Effector memory CD4-positive, alpha-beta T cell (primary cell): ENCODE results near the gene TNN.

Experiments used
- DNase-seq, 3 donors: peaks; one replicate each; pipeline ENCODE4 v3.0.0-alpha.2; 2020
- H3K27ac ChIP-seq: 2 replicates; pipeline ENCODE4 v1.7.0; 2013; ENCODE audit warnings: mild to moderate bottlenecking, low read length, moderate library complexity; ENCODE audit not compliant: insufficient read depth, poor library complexity, severe bottlenecking
- H3K27me3 ChIP-seq: replicated peaks from 2 replicates; pipeline ENCODE4 v1.7.0; 2013; ENCODE audit warnings: mild to moderate bottlenecking, low read length; ENCODE audit not compliant: insufficient read depth, control insufficient read depth, poor library complexity, severe bottlenecking
- H3K36me3 ChIP-seq: 2 replicates; pipeline ENCODE4 v1.7.0; 2013; ENCODE audit warnings: mild to moderate bottlenecking, low read length, moderate library complexity; ENCODE audit not compliant: control insufficient read depth, insufficient read depth
- H3K4me1 ChIP-seq: 2 replicates; pipeline ENCODE4 v1.7.0; 2013; ENCODE audit warnings: low read length, mild to moderate bottlenecking; ENCODE audit not compliant: control insufficient read depth, insufficient read depth, poor library complexity, severe bottlenecking
- H3K4me3 ChIP-seq: 2 replicates; pipeline ENCODE4 v1.7.0; 2013; ENCODE audit warnings: low read length, low read depth, mild to moderate bottlenecking; ENCODE audit not compliant: insufficient read depth, poor library complexity, severe bottlenecking
- H3K9me3 ChIP-seq: 2 replicates; pipeline ENCODE4 v1.7.0; 2013; ENCODE audit warnings: mild to moderate bottlenecking, low read length, moderate library complexity; ENCODE audit not compliant: control insufficient read depth

TNN gene

GRCh38 chr1:175154629-175155472 is 87.2 kb downstream of the TNN start:
- peaks cover 8% of the 10 kb centered on the region for H3K4me1 ChIP-seq
- DNase-seq = peak; percentile 39 to 57 (median 48)
- no peak overlapping the region for H3K27ac ChIP-seq
- H3K27me3 ChIP-seq = peaks cover 13% of the 10 kb centered on the region
- no peak overlapping the region for H3K4me3 ChIP-seq
- H3K36me3 ChIP-seq = peaks cover 8% of the 10 kb centered on the region
- no peaks in the 10 kb centered on the region for H3K9me3 ChIP-seq

- H3K27me3 ChIP-seq = peaks cover 13% of the 10 kb centered on the region
Measured at GRCh38 chr1:175155473-175155856, 87.8 kb downstream of the TNN start.

GRCh38 chr1:175155936-175156335 is 88.3 kb downstream of the TNN start:
- Histone ChIP-seq H3K27me3 (peaks cover 12% of the 10 kb centered on the region), H3K9me3 (no peaks in the 10 kb centered on the region), H3K4me1 (peaks cover 8% of the 10 kb centered on the region), H3K36me3 (peaks cover 19% of the 10 kb centered on the region), H3K27ac (no peak overlapping the region), H3K4me3 (no peak overlapping the region)
- no peak for DNase-seq

More at GRCh38 chr1:175155473-175155856, 87.8 kb downstream of the TNN start:
- Histone ChIP-seq H3K27ac (no peak overlapping the region), H3K4me3 (no peak overlapping the region), H3K36me3 (peaks cover 15% of the 10 kb centered on the region), H3K9me3 (no peaks in the 10 kb centered on the region), H3K4me1 (peaks cover 8% of the 10 kb centered on the region)
- DNase-seq = no peak

GRCh38 chr1:175157200-175157599 is 89.6 kb downstream of the TNN start:
- Histone ChIP-seq H3K27ac (no peak overlapping the region), H3K36me3 (peaks cover 28% of the 10 kb centered on the region), H3K4me3 (no peak overlapping the region), H3K4me1 (peaks cover 6% of the 10 kb centered on the region), H3K27me3 (peaks cover 3% of the 10 kb centered on the region), H3K9me3 (no peaks in the 10 kb centered on the region)
- DNase-seq = no peak

- DNase-seq = no peak
Measured at GRCh38 chr1:175158170-175158591, 90.5 kb downstream of the TNN start.

GRCh38 chr1:175162955-175163354 is 95.3 kb downstream of the TNN start:
- Histone ChIP-seq H3K4me3 (no peak overlapping the region), H3K9me3 (no peaks in the 10 kb centered on the region), H3K27ac (no peak overlapping the region), H3K36me3 (peaks cover 74% of the 10 kb centered on the region), H3K4me1 (no peaks in the 10 kb centered on the region), H3K27me3 (no peaks in the 10 kb centered on the region)
- DNase-seq = no peak

More at GRCh38 chr1:175158170-175158591, 90.5 kb downstream of the TNN start:
- no peaks in the 10 kb centered on the region for H3K9me3 ChIP-seq
- H3K27ac ChIP-seq = no peak overlapping the region
- no peaks in the 10 kb centered on the region for H3K27me3 ChIP-seq
- no peak overlapping the region for H3K4me3 ChIP-seq
- H3K36me3 ChIP-seq = peaks cover 36% of the 10 kb centered on the region
- peaks cover 6% of the 10 kb centered on the region for H3K4me1 ChIP-seq

- Histone ChIP-seq H3K27me3 (no peaks in the 10 kb centered on the region), H3K36me3 (peaks cover 76% of the 10 kb centered on the region), H3K4me3 (no peak overlapping the region), H3K9me3 (no peaks in the 10 kb centered on the region), H3K27ac (no peak overlapping the region), H3K4me1 (no peaks in the 10 kb centered on the region)
- no peak for DNase-seq
Measured at GRCh38 chr1:175163702-175164101, 96.1 kb downstream of the TNN start.

GRCh38 chr1:175164751-175165150 is 97.1 kb downstream of the TNN start:
- Histone ChIP-seq H3K27ac (no peak overlapping the region), H3K27me3 (no peaks in the 10 kb centered on the region), H3K4me1 (no peaks in the 10 kb centered on the region), H3K9me3 (no peaks in the 10 kb centered on the region), H3K36me3 (peaks cover 74% of the 10 kb centered on the region), H3K4me3 (no peak overlapping the region)
- DNase-seq = no peak

GRCh38 chr1:175166746-175167145 is 99.1 kb downstream of the TNN start:
- Histone ChIP-seq H3K4me1 (no peaks in the 10 kb centered on the region), H3K27ac (no peak overlapping the region), H3K27me3 (no peaks in the 10 kb centered on the region), H3K9me3 (no peaks in the 10 kb centered on the region), H3K4me3 (no peak overlapping the region), H3K36me3 (peaks cover 64% of the 10 kb centered on the region)
- no peak for DNase-seq

- H3K27me3 ChIP-seq = no peaks in the 10 kb centered on the region
- H3K36me3 ChIP-seq = peaks cover 59% of the 10 kb centered on the region
- H3K4me3 ChIP-seq = no peak overlapping the region
- H3K9me3 ChIP-seq = no peaks in the 10 kb centered on the region
- no peak for DNase-seq
- H3K27ac ChIP-seq = no peak overlapping the region
- no peaks in the 10 kb centered on the region for H3K4me1 ChIP-seq
Measured at GRCh38 chr1:175167861-175168260, 100.2 kb downstream of the TNN start.
